Left forelimb (tissue), 1 donor: ENCODE results near the gene CATSPER1.
A peak's percentile ranks its signal among the peaks of the same experiment; 100 is the strongest.

ENCODE experiments used
- DNase-seq: peaks from one replicate; pipeline ENCODE4 v3.0.0-alpha.2; 2018; ENCODE audit warnings: low spot score

Gene CATSPER1

DNA sequence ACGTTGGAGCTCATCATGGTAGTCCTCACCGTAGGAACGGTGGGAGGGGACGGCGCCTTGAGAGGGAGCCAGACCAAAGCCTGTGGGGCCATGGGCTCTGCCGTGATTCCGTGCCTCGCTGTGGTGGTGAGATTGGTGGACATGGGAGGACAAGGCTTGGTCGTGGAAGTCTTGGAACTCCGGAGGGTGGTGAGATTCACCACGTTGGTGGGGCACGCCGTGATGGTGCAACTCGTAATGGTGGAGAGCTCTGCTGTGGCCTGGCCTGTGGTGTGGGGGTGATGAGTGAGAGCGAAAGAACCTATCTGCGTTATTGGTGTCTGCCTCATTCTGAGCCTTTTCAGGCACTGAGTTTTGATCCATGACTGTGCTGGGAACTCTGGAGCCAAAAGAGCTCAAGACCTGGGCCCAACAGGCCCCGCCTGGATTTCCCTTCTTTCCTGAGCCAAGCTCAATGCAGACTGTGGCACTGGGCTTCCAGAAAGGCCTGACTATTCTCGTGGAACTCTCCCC is at the start of gene CATSPER1:
Gene CATSPER1 (minus strand): TSS at position 463 of the 513 bp plus-strand sequence. CDS start 100 bp downstream, at position 363.
- no peak for DNase-seq

DNA sequence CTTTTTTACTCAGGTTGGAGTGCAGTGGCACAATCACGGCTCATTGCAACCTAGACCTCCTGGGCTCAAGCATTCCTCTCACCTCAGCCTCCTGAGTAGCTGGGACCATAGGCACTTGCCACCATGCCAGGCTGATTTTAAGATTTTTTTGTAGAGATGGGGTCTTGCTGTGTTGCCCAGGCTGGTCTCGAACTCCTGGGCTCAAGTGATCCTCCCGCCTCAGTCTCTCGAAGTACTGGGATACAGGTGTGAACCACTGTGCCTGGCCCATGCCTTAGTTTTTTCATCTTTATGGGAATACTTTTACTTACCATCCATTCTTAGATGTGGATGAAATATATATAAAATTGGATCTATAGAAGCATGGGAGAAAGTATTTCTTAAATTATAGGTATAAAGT is 49.0 kb upstream of the CATSPER1 start:
- DNase-seq: no peak

DNA sequence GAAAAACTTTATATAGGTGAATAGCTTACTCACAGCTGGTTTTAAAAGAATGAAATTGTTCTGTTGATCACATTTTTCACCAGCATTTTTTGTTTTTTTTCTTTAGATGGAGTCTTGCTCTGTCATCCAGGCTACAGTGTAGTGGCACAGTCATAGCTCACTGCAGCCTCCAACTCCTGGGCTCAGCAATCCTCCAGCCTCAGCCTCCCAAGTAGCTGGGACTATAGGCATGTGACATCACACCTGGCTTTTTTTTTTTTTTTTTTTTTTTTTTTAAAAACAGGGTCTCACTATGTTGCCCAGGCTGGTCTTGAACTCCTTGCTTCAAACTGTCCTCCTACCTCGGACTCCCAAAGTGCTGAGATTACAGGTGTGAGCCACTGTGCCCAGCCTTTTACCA is 47.4 kb upstream of the CATSPER1 start:
- no peak for DNase-seq

DNA sequence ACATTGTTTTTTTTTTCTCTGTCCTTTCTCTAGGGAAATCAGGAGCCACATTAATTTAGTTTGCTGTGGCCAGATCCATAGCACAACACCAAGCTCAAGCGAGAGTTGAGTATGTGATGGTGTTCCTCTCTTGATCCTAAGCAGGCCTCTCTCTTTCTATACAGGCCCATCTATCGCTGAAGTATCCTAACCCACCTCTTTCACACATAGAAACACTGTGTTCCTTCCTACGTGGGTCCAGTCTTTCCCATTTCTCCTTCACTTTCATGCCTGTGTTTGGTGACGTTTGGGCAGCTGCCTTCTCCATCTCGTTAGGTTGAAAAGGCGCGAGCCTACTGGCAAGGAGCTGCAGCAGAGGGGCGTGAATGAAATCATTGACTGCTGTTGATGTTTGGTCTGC is 46.2 kb upstream of the CATSPER1 start:
- DNase-seq: no peak

GRCh38 chr11:66072081-66072480 is 45.8 kb upstream of the CATSPER1 start:
- no peak for DNase-seq

GRCh38 chr11:66071381-66071801 is 45.1 kb upstream of the CATSPER1 start:
- no peak for DNase-seq

DNA sequence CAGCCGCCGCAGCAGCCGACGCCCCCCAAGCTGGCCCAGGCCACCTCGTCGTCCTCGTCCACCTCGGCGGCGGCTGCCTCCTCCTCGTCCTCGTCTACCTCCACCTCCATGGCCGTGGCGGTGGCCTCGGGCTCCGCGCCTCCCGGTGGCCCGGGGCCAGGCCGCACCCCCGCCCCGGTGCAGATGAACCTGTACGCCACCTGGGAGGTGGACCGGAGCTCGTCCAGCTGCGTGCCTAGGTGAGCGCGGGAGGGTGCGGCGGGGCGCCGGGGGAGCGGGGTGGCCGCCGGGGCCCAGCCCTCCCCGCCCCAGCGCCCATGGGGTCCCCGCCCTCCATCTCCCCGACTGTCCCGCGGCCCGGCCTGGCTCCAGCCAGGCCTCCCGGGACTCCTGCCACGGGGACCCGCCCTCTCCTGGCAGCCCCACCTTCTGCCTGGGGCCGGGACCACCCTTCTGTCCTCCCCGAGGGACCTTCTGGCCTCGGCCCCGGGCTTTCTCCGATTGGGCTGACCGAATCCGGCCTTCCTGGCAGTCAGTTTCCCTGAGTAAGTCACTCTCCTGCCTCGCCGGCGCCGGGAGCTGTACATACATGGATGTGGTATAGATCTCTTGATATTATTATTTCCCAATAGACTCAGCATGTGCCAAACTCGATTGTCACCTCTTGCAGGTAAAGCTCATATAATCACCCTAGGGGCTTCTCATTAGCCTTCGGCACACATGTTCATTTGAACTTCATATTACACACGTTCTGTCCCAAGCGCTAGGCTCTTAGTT is 44.5 kb upstream of the CATSPER1 start:
- DNase-seq: no peak

DNA sequence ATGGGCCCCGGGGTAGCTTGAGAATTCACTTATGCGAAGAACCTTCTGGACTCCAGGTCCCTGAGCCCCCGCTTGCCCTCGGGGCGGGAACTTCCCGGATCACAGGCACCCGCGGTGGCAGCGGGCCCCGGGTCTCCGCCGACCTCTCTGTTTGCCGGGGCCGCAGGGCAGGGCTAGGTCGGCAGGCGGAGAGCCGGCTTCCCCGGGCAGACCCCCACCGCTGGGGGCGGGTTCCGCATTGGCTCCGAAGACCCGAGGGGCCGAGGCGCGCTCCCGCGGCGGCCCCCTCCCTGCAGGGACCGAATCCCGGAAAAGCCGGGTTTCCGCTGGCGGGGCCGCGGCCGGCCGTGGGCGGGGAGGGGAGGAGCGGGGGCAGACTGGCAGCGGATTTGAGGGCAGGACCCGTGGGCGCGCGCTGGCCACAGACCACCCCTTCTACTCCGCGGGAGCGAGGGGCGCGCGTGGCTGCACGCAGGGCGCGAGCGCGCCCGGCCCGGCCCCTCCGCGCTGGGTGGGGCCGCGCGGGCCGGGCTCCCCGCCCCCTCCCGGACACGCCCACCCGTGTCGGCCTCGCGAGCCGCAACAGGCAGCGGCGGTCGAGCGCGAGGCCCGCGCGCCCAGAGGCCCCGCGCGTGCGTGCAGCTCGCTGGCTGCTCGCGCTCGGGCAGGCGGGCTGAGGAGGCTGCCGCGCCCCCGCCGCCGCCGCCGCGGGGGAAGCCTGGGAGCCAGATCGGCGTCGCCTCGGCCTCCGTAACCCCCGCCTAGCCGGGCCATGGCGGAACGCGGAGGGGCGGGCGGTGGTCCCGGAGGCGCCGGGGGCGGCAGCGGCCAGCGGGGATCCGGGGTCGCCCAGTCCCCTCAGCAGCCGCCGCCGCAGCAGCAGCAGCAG is 43.7 kb upstream of the CATSPER1 start, which contains the start of gene PACS1:
Gene PACS1 (plus strand): TSS at position 558 of the 889 bp plus-strand sequence. CDS start 215 bp downstream, at position 773.
- peak; percentile 89 for DNase-seq

DNA sequence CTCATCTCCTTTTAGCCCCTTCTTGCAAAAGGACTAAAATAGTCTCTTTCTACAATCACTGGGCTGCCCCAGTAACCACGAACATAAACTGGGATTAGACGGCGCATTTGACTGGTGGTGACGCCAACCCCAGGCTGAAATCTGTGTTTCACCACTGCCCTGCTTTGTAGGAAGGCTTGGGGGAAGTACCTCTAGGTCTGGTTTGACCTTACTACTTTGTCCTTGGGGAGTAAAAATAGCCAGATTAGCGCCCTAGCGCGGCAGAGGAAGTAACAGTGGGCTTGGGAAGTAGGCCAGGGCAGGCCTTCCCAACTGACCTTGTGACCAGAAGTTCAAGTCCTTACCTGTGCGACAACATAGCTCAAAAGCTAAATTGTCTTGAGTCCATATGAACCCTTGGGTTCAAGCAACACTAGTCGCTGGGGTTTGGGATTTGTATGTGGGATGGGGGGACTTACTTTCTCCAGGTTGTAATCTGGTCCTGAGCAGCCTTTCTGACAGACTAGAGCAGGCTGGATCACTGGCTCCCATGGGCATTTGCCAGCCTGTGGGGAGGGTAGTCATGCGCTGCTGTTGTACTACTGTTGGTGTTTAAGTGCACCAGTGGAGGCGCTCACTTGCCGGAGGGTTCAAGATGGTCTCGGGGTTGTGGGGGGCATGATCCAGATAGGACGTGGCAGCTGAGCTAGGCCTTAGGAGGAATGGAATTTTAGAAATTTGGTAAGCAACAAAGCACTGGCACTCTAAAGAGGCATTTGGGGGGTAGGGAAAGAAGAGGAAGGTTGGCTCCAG is 42.8 kb upstream of the CATSPER1 start:
- no peak for DNase-seq

- peak; percentile 80 for DNase-seq
Measured at GRCh38 chr11:66068154-66068821, 42.0 kb upstream of the CATSPER1 start.

GRCh38 chr11:66067640-66068039 is 41.4 kb upstream of the CATSPER1 start:
- DNase-seq: no peak

- DNase-seq: no peak
Measured at GRCh38 chr11:66066751-66067150, 40.5 kb upstream of the CATSPER1 start.

DNA sequence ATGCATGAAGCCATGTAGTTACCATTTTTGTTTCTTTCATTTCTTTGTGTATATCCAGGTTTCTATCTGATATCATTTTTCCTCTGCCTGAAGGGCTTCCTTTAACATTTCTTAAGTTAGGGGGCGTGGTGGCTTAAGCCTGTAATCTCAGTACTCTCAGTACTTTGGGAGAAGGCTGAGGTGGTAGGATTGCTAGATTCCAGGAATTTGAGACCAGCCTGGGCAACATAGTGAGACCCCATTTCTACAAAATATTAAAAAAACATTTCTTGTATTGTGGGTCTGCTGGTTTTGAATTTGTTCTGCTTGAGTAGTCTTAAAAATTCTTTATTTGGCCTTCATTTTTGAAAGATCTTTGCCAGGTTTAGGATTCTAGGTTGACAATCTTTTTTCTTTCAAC is 38.3 kb upstream of the CATSPER1 start:
- DNase-seq: no peak

GRCh38 chr11:66063900-66064299 is 37.6 kb upstream of the CATSPER1 start:
- DNase-seq: no peak

DNA sequence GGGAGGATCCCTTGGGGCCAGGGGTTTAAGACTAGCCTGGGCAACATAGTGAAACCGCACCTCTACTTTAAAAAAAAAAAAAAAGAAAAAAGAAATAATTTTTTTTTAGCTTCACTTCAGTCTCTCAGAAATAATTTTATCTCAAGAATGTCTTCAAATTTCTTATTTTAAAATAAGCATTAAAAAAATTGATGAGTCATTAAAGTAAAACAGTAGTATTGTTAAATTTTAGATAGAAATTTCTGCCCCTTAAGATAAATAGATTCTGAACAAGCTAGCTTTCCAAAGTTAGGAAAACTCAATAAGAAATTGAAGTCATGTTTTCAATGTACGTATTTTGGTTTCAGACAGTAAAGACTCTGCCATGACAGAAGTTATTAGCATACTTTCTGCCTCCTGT is 36.1 kb upstream of the CATSPER1 start:
- DNase-seq: no peak

GRCh38 chr11:66061268-66061667 is 35.0 kb upstream of the CATSPER1 start:
- no peak for DNase-seq

GRCh38 chr11:66059966-66060680 is 33.8 kb upstream of the CATSPER1 start:
- DNase-seq: no peak

- DNase-seq: no peak
Measured at GRCh38 chr11:66056501-66056900, 30.2 kb upstream of the CATSPER1 start.

DNA sequence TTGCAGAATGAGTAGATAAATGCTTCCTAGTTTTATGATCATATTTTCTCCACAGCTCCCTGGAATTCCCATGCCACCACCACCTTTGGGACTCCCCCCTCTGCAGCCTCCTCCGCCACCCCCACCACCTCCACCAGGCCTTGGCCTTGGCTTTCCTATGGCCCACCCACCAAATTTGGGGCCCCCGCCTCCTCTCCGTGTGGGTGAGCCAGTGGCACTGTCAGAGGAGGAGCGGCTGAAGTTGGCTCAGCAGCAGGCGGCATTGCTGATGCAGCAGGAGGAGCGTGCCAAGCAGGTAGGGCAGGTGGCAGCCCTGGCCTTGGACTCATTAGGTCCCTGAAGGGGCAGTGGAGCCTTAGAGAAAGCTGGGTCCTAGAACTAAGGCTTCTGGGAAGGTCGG is 28.7 kb upstream of the CATSPER1 start:
- no peak for DNase-seq

- DNase-seq: no peak
Measured at GRCh38 chr11:66052664-66052982, 26.3 kb upstream of the CATSPER1 start.
